Stimulated activated naive CD8-positive, alpha-beta T cell treated with anti-CD3 and anti-CD28 coated beads, Interleukin-15, Interleukin-2, amounts not matched to agents 100 ng/mL and 50 ng/mL, for 24 hours (primary cell): ENCODE measurements around the gene ADGRB3.
"Not testable (repeated sequence)": the region's sequence is repeated elsewhere in the genome, so short reads cannot be mapped to it uniquely, and the experiment has no call there.

Source experiments
- H3K27ac Mint-ChIP-seq: one replicate; pipeline ENCODE4 v1.8.0; 2021; ENCODE audit warnings: mild to moderate bottlenecking, mixed read lengths
- H3K27me3 Mint-ChIP-seq: one replicate; pipeline ENCODE4 v1.8.0; 2021; ENCODE audit warnings: mixed read lengths
- H3K36me3 Mint-ChIP-seq: one replicate; pipeline ENCODE4 v1.8.0; 2021; ENCODE audit warnings: low read depth, mixed read lengths
- H3K4me1 Mint-ChIP-seq: one replicate; pipeline ENCODE4 v1.8.0; 2021; ENCODE audit warnings: low read depth, mixed read lengths
- H3K4me3 Mint-ChIP-seq: one replicate; pipeline ENCODE4 v1.8.0; 2021; ENCODE audit warnings: mild to moderate bottlenecking, mixed read lengths
- H3K9me3 Mint-ChIP-seq: one replicate; pipeline ENCODE4 v1.8.0; 2021; ENCODE audit warnings: mixed read lengths

The ADGRB3 gene

GRCh38 chr6:68756454-68757375 lies 121.6 kb downstream of the ADGRB3 start:
- no peaks in the 10 kb centered on the region for H3K36me3 Mint-ChIP-seq
- peaks cover 3% of the 10 kb centered on the region for H3K27me3 Mint-ChIP-seq
- H3K4me1 Mint-ChIP-seq: no peaks in the 10 kb centered on the region
- H3K4me3 Mint-ChIP-seq: no peak overlapping the region
- no peak overlapping the region for H3K27ac Mint-ChIP-seq
- H3K9me3 Mint-ChIP-seq: no peaks in the 10 kb centered on the region

DNA sequence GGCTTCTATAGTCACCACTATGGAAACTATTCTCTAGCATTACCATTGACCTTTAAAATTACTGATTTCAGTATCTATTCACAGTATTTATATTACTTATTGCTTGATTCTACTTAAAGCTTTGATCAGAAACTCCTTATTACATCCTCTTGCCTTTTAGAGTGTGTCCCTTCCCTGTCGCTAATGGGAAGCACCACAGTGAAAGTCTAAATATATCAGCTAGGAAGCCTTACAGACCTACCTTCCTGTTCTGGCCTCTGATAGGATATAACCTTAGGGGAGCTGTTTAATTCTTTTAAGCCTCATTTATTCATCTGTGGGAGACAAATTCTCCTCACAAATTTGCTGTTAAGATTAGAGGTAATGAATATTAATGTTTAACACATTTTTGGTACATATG lies 122.7 kb downstream of the ADGRB3 start:
- Mint-ChIP-seq H3K36me3 (no peaks in the 10 kb centered on the region), H3K27ac (no peak overlapping the region), H3K9me3 (no peaks in the 10 kb centered on the region), H3K27me3 (peaks cover 3% of the 10 kb centered on the region), H3K4me1 (no peaks in the 10 kb centered on the region), H3K4me3 (no peak overlapping the region)

- Mint-ChIP-seq H3K9me3 (no peaks in the 10 kb centered on the region), H3K4me1 (no peaks in the 10 kb centered on the region), H3K4me3 (no peak overlapping the region), H3K27ac (no peak overlapping the region), H3K27me3 (peaks cover 3% of the 10 kb centered on the region), H3K36me3 (no peaks in the 10 kb centered on the region)
Measured at GRCh38 chr6:68758559-68758958, 123.5 kb downstream of the ADGRB3 start.

GRCh38 chr6:68760485-68760884 lies 125.4 kb downstream of the ADGRB3 start:
- no peaks in the 10 kb centered on the region for H3K9me3 Mint-ChIP-seq
- H3K4me1 Mint-ChIP-seq: no peaks in the 10 kb centered on the region
- H3K36me3 Mint-ChIP-seq: no peaks in the 10 kb centered on the region
- no peak overlapping the region for H3K4me3 Mint-ChIP-seq
- H3K27ac Mint-ChIP-seq: no peak overlapping the region
- H3K27me3 Mint-ChIP-seq: no peaks in the 10 kb centered on the region

- no peaks in the 10 kb centered on the region for H3K4me1 Mint-ChIP-seq
- H3K4me3 Mint-ChIP-seq: no peak overlapping the region
- H3K27me3 Mint-ChIP-seq: no peaks in the 10 kb centered on the region
- no peaks in the 10 kb centered on the region for H3K9me3 Mint-ChIP-seq
- no peak overlapping the region for H3K27ac Mint-ChIP-seq
- no peaks in the 10 kb centered on the region for H3K36me3 Mint-ChIP-seq
Measured at GRCh38 chr6:68760941-68761676, 126.0 kb downstream of the ADGRB3 start.

GRCh38 chr6:68761985-68762384 lies 126.9 kb downstream of the ADGRB3 start:
- Mint-ChIP-seq H3K4me3 (no peak overlapping the region), H3K36me3 (no peaks in the 10 kb centered on the region)

DNA sequence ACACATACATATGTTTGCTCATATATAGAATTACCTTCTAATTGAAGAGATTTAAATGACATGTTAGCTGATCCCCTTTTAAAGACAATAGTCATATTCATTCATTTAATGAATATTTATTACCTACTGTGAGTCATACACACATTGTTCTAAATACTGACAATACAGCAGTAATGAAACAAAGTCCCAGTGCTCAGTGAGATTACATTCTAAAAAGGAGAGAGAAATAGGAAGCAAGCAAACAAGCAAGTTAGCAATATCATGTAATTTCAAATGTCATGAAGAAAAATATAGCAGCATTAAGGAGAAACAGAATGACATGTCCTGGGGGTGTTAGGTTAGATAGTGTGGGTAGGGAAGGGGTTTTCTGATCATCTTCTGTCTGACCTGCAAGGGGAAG lies 136.3 kb downstream of the ADGRB3 start:
- no peak overlapping the region for H3K27ac Mint-ChIP-seq
- no peaks in the 10 kb centered on the region for H3K4me1 Mint-ChIP-seq
- H3K36me3 Mint-ChIP-seq: no peaks in the 10 kb centered on the region
- no peak overlapping the region for H3K4me3 Mint-ChIP-seq
- peaks cover 5% of the 10 kb centered on the region for H3K27me3 Mint-ChIP-seq
- H3K9me3 Mint-ChIP-seq: peaks cover 3% of the 10 kb centered on the region

More at GRCh38 chr6:68761985-68762384, 126.9 kb downstream of the ADGRB3 start:
- H3K27me3 Mint-ChIP-seq: no peaks in the 10 kb centered on the region
- no peaks in the 10 kb centered on the region for H3K4me1 Mint-ChIP-seq
- no peak overlapping the region for H3K27ac Mint-ChIP-seq
- H3K9me3 Mint-ChIP-seq: no peaks in the 10 kb centered on the region

GRCh38 chr6:68774843-68775242 lies 139.8 kb downstream of the ADGRB3 start:
- H3K27me3 Mint-ChIP-seq: peaks cover 5% of the 10 kb centered on the region
- peaks cover 3% of the 10 kb centered on the region for H3K9me3 Mint-ChIP-seq
- H3K27ac Mint-ChIP-seq: no peak overlapping the region
- H3K4me1 Mint-ChIP-seq: no peaks in the 10 kb centered on the region
- no peaks in the 10 kb centered on the region for H3K36me3 Mint-ChIP-seq
- H3K4me3 Mint-ChIP-seq: no peak overlapping the region

DNA sequence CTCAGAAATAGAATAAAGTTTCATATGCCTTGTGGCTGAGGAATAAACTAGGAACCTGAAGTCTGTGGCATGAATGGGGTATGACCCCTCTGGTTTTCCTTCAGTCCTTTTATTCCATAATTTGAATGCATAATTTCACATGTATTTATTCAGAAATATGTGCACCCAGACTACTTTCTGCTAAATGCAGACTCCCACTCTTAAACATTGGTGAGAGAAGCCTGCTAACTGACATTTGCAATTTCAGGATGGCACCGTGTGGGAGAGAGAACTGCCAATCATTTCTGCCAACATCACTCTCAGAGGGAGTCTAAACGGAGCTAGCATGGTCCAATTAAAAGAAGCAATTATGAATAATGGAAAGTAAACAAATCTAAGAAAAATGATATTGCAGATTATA lies 141.3 kb downstream of the ADGRB3 start:
- Mint-ChIP-seq H3K27me3 (peaks cover 5% of the 10 kb centered on the region), H3K36me3 (no peaks in the 10 kb centered on the region), H3K4me1 (no peaks in the 10 kb centered on the region), H3K4me3 (no peak overlapping the region), H3K27ac (no peak overlapping the region), H3K9me3 (no peaks in the 10 kb centered on the region)

DNA sequence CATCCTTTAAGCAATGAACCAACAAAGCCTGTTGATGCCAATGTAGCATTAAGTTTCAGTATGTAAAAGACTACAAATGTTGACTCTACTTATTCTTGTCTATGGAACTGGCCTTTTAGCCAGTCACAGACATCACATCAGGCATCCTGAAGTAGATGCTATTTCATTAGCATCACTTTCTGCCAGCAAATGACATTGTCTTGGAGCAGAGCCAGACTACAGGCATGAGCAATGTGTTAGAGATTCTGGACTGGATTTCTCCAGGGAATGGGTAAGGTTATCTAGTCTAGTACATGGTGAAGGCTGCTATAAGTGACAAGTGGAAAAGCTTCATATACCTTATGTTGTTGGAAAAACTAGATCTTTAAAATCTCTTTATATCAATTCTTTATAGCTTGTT lies 142.9 kb downstream of the ADGRB3 start:
- Mint-ChIP-seq H3K27me3 (peaks cover 5% of the 10 kb centered on the region), H3K9me3 (peaks cover 7% of the 10 kb centered on the region), H3K4me1 (no peaks in the 10 kb centered on the region), H3K27ac (no peak overlapping the region), H3K36me3 (no peaks in the 10 kb centered on the region), H3K4me3 (no peak overlapping the region)

GRCh38 chr6:68778356-68779020 lies 143.4 kb downstream of the ADGRB3 start:
- no peak overlapping the region for H3K4me3 Mint-ChIP-seq
- peaks cover 4% of the 10 kb centered on the region for H3K27me3 Mint-ChIP-seq
- no peak overlapping the region for H3K27ac Mint-ChIP-seq
- no peaks in the 10 kb centered on the region for H3K4me1 Mint-ChIP-seq
- H3K9me3 Mint-ChIP-seq: peaks cover 7% of the 10 kb centered on the region
- H3K36me3 Mint-ChIP-seq: no peaks in the 10 kb centered on the region

DNA sequence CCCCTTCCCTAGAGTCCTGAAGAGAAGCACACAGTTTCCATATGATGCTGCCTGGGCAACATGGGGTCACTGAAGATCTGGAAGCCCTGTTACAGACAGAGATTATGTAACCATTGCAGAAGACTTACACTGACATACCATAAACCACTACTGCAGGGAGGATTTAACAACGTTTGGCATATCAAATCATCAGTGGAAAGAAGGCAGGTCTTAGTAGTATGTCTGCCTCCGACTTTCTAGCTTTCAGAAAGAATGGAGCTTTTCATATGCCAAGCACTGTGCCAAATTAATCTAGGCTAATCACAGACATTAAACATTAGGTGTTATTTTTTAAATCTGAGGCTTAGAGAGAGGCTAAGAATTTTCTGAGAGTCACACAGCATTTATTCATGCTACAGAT lies 144.3 kb downstream of the ADGRB3 start:
- Mint-ChIP-seq H3K27me3 (no peaks in the 10 kb centered on the region), H3K4me3 (no peak overlapping the region), H3K36me3 (no peaks in the 10 kb centered on the region), H3K4me1 (no peaks in the 10 kb centered on the region), H3K9me3 (peaks cover 7% of the 10 kb centered on the region), H3K27ac (no peak overlapping the region)

DNA sequence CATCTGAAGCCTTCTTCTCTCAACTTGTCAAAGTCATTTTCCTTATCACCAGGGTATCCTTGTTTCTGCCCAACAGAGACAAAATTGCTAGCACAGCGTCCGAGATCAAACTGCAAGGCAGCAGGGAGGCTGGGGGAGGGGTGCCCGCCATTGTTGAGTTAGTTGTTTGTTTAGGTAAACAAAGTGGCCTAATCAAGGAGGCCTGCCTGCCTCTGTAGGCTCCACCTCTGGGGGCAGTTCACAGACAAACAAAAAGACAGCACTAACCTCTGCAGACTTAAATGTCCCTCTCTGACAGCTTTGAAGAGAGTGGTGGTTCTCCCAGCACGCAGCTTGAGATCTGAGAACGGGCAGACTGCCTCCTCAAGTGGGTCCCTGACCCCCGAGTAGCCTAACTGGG lies 155.0 kb downstream of the ADGRB3 start:
- not testable (repeated sequence) for H3K4me3 Mint-ChIP-seq, H3K4me1 Mint-ChIP-seq, H3K36me3 Mint-ChIP-seq, H3K27me3 Mint-ChIP-seq, H3K27ac Mint-ChIP-seq, H3K9me3 Mint-ChIP-seq

DNA sequence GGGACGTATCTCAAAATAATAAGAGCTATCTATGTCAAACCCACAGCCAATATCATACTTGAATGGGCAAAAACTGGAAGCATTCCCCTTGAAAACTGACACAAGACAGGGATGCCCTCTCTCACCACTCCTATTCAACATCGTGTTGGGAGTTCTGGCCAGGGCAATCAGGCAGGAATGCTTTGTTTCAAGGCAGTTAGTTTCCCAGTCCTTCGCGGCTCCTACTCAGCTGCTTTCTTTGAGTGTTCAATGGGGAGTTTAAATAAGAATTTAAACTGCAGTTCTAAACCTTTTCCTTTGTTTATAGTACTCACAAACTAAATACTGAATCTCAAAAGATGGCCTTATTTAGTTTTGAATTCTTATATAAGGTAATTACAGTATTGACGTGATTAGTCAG lies 179.9 kb downstream of the ADGRB3 start:
- H3K4me3 Mint-ChIP-seq, H3K27me3 Mint-ChIP-seq, H3K27ac Mint-ChIP-seq, H3K9me3 Mint-ChIP-seq, H3K36me3 Mint-ChIP-seq, H3K4me1 Mint-ChIP-seq: not testable (repeated sequence)

DNA sequence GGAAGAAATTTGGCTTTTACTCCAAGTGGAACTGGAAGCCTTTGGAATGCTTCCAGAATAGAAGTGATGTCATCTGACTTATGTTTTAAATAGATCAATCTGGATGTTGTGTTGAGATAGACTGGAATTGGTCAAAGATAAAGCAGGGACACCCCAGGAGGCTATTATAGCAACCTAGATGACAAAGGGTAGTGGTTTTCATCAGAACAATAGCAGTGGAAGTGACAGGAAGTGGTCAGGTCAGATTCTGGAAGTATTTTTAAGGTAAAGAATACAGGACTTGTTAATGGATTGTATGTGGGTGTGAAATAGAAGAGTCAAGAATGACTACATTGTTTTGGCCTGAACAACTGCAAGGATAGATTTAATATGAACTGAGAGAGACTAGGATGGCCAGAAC lies 191.4 kb downstream of the ADGRB3 start:
- H3K36me3 Mint-ChIP-seq: no peaks in the 10 kb centered on the region
- H3K9me3 Mint-ChIP-seq: peaks cover 4% of the 10 kb centered on the region
- H3K4me3 Mint-ChIP-seq: no peak overlapping the region
- H3K27me3 Mint-ChIP-seq: no peaks in the 10 kb centered on the region
- no peak overlapping the region for H3K27ac Mint-ChIP-seq
- no peaks in the 10 kb centered on the region for H3K4me1 Mint-ChIP-seq
